KG1 (cell line): ENCODE results near the gene LGMN.
"Not testable (repeated sequence)": the region's sequence is repeated elsewhere in the genome, so short reads cannot be mapped to it uniquely, and the experiment has no call there.

Source experiments
- DNase-seq: peaks from one replicate; lab custom pipeline; 2025; lab: John Stamatoyannopoulos, UW

The LGMN gene

GRCh38 chr14:92748259-92749016 is at the start of gene LGMN:
Gene LGMN (minus strand): TSS chr14:92748627. CDS start chr14:92732786, 15,841 bp downstream.
- no peak for DNase-seq

GRCh38 chr14:92794961-92795360 is 46.5 kb upstream of the LGMN start:
- no peak for DNase-seq

DNA sequence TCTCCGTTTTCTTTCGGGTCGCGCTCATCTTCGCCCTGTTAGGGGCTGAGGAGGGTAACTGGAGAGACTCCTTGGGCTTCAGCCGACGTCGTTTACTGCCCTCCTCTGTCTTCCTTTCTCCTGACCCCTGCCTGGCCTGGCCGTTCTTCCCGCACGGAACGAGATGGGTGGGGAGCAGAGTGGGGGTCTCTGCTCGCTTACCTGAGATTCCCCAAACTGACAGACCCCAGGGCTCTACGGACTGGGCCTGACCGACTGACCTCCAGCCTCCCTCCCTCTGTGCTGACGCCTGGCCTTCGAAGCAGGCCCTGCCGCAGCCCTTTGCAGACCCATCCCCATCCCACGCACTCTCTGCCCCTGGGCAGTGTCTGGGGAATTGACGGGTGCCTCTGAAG is 46.1 kb upstream of the LGMN start:
- no peak for DNase-seq

DNA sequence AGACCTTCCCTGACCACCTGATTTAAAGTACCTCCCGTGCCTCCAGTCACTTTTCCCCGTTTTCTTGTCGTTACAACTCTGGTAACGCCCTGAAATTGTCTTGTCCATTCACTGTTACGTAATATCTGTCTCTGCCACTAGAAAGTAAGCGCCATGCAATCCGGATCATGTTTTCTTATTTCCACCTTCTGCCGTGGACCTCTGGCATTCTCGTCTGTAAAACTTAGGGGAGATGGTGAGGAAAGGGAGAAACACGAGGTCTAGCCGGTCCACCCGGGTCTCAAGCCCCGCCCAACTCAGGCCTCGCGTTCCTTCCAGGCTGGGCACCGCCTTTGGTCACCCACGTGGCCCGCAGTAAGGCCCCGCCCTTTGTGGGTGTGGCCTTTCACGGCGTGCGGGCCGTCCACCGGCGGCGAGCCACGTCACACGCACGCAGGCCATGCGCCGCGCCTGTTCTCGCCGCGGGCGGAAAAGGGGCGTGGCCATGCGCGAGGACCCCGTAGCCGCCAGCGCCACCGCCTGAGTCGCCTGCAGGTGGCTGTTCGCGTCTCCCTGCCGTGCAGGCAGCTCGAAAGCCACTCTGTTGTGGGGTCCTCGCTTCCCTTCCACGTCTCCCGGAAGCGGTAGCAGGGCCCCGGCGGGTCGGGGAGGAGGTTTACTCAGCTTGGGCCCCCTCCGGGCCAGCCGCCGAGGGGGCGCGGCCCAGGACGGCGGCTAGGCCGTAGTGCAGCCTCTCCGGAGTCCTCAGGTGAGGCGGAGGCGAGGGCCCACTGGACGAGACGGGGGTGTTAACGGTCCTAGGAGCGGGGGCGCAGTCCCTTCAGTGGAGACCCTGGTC is 45.5 kb upstream of the LGMN start, which contains the start of gene GOLGA5:
Gene GOLGA5, plus strand, starts transcription at position 597 of the 838 bp plus-strand sequence. CDS start 3,133 bp downstream, outside the sequence.
- DNase-seq, result peak; percentile 93

GRCh38 chr14:92792885-92793284 is 44.5 kb upstream of the LGMN start:
- no peak for DNase-seq

GRCh38 chr14:92789457-92790089 is 41.1 kb upstream of the LGMN start:
- no peak for DNase-seq

- no peak for DNase-seq
Observed at GRCh38 chr14:92787554-92787953, 39.1 kb upstream of the LGMN start.

GRCh38 chr14:92786427-92786756 is 38.0 kb upstream of the LGMN start:
- no peak for DNase-seq

DNA sequence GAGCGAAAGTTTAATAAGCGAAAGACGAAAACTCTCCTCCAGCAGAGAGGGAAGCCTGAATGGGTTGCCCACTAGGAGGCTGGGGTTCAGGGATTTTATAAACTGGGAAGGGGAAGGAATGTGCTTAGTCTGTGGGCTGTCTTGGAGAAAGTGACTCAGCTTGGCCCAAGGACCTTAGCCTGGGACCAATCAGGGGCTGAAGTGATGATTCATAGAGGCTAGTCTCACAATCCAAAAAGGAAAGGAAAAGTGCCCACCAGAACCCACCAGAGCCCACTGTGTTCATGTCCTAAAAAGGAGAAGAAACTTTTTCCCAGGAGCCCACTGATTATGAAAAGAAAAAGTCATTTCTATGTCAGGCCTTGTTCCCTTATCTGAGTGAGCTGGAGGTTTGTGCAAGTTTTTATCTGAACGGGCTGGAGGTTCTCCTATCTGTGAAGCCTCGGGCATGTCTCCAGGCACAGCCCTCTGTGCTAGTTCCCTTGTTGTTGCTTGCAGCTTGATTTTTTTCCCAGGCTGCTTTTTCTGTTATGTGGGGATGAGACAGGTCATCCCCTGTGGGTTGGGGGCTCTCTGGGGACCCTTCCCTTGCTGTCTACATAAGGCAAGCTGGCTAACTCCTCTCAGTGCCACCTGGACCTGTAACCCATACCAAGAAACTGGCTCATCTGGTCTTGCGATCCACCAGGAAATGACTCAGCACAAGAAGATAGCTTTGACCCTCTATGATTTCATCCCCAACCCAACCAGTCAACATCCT is 37.4 kb upstream of the LGMN start:
- DNase-seq, result no peak

DNA sequence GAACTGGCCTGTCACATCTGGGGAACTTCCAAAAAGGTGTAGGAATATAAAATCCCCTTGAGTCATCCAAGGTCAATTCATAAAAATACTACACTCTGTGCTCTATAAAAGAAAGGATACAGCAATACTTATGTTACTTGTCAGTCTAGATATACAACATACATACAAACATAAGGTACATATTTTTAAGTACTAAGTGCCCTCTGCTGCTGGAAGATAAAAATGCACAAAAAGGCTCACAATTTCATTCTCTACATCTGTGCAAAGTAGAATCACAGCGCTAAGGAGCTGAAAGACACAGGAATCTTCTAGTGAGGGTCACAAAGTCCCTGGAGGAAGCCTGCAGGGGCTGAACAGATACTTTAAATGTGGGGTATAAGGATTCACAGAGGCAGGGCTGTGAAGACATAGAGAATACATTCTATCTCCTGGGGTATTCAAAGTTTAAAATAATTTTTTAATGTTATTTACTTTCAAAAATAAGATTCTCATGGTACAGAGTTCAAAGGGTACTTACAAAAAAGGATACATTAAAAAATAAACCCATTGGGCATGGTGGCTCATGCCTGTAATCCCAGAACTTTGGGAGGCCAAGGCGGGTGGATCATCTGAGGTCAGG is 35.5 kb upstream of the LGMN start:
- DNase-seq, result peak; percentile 16

DNA sequence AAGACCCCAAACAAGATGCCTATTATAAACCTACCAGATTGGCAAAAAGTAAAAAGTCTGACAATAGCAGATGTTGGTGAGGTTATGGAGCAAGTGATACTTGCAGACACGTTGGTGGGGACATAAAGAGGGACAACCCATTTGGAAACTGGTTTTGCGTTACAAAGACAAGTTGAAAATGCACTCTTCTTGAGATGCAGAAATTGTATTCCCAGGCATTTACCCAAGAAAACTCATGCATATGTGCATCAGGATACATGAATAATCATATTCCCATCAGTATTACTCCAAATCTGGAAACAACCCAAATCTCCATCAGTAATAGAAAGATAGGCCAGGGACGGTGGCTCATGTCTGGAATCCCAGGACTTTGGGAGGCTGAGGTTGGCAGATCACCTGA is 32.9 kb upstream of the LGMN start:
- no peak for DNase-seq

DNA sequence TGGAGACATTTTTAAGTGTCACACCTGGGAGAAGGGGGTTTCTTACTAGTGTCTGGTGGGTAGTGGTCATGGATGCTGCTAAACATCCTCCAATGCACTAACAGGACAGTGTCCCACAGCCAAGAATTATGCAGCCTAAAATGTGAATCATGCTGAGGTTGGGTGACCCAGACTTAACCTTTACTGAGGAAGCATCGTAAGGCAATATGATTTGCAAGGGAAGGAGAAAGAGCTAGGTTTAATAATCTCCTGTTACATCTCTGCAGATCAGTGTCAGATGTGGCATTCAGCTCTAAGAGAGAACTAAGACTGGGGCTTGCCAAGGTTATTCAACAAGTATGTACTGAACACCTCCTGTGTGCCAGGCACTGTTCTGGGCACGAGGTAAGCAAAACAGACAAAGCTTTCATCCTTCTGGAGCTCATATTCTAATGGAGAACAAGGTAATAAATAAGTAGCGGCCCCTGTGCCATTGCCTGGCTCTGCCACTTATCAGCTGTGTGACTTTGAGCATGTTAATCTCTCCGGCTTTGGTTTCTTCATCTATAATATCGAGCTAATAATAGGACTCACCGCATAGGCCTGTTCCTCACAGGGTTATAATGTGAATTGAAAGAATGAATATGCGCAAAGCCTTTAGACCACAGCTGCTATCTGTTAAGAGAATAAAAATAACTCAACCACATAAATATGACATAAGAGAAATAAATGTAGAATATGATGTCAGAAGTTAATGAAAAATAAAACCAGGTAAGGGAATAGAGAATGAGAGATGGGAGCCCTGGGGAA is 32.2 kb upstream of the LGMN start:
- DNase-seq, result no peak

DNA sequence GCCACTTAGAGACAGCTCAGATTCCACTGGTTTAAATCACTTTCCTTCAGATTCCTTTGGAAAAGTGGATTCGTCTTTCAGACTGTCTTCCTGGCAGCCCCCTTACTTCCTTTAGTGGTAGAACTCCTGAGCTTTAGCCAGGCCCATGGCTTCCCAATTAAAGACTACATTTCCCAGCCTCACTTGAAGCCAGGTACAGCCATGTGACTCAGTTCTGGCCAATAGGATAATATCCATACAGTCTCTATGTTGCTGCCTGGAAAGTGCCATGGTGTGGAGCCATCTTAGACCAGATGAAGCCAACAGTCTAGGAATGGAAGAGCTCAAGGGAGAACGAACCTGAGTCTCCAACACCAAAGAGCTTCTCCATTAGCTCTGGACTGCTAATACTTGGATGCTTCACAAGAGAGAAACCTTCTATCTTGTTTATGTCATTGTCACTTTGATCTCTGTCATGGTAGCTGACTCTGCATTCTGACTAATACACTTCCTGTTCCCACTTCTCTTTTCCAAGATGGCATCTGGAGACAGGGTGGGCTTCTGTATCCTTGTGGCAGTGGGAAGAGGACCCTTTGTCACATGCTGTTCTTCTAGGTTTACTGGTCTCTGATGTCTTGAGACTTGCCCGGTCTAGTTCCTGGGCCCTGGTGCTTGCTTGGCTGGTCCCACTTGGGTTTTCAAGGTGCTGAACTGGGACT is 30.6 kb upstream of the LGMN start:
- not testable (repeated sequence) for DNase-seq

- DNase-seq, result not testable (repeated sequence)
Observed at GRCh38 chr14:92775292-92775691, 26.9 kb upstream of the LGMN start.

- no peak for DNase-seq
Observed at GRCh38 chr14:92774572-92774971, 26.1 kb upstream of the LGMN start.

DNA sequence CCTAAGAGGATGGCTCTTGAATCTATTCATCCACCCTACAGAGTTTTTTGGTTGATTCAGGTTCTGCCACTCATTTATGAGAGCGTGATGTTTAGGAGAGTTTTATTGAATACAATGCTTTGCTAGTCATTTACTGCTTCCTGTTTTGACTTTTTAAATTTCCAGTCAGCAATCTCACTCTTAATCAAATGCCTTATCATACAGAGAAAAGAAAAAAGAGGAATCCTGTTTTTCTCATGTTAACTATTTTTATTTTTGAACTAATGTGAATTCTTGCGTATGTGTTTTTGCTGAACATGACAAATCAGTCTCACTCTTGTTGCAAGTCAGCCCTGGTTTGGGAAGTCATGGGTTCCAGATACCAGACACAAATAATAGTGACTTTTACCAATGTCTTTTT is 22.1 kb upstream of the LGMN start:
- no peak for DNase-seq

DNA sequence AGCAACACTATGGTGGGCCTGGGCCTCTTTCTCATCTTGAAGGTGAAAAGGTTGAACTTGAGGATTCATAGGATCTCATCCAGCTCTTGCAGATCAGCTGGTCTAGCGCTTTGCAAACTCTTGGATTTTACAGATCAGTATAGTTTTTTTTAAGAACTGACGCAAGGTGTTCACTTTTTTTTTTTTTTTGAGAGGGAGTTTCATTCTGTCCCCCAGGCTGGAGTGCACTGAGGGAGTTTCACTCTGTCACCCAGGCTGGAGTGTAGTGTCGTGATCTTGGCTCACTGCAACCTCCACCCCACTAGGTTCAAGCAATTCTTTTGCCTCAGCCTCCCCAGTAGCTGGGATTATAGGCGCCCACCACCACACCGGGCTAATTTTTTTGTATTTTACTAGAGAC is 20.4 kb upstream of the LGMN start:
- DNase-seq, result no peak

GRCh38 chr14:92768236-92768635 is 19.8 kb upstream of the LGMN start:
- not testable (repeated sequence) for DNase-seq

DNA sequence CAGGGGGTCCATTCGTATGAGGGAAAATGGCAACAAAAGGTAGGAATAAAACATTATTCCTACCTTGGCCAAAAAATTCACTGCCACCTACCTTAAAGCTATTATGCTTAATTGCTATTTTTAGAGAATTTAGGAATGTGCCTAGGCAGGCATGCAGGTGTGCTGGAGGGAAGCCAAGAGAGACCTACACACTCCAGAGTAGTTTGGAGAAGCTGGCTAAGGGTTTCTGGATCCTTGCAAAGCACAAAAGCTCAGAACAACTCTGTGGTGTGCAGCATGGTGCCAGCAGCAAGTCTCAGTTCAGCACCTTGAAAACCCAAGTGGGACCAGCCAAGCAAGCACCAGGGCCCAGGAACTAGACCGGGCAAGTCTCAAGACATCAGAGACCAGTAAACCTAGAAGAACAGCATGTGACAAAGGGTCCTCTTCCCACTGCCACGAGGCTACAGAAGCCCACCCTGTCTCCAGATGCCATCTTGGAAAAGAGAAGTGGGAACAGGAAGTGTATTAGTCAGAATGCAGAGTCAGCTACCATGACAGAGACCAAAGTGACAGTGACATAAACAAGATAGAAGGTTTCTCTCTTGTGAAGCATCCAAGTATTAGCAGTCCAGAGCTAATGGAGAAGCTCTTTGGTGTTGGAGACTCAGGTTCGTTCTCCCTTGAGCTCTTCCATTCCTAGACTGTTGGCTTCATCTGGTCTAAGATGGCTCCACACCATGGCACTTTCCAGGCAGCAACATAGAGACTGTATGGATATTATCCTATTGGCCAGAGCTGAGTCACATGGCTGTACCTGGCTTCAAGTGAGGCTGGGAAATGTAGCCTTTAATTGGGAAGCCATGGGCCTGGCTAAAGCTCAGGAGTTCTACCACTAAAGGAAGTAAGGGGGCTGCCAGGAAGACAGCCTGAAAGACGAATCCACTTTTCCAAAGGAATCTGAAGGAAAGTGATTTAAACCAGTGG is 15.5 kb upstream of the LGMN start:
- DNase-seq, result not testable (repeated sequence)
